Esophagus squamous epithelium (tissue), 5 donors: ENCODE results near the gene APOBEC3A. TPM values are rescaled to one million over a fixed set of nuclear protein-coding genes. Genes with fewer than 3 reads are reported as not detected.
"Not testable (repeated sequence)": the region's sequence is repeated elsewhere in the genome, so short reads cannot be mapped to it uniquely, and the experiment has no call there.

Experiments
- DNase-seq: peaks from one replicate; lab custom pipeline; 2025; lab: John Stamatoyannopoulos, UW
- H3K27ac ChIP-seq, 4 donors: fragments of 200-600 bp; sonication (generic); one replicate each; pipeline ENCODE4 v1.5.1; 2016 to 2019; ENCODE audit warnings: mild to moderate bottlenecking in 1 of 4
- H3K27me3 ChIP-seq, 4 donors: fragments of 200-600 bp; sonication (generic); 1 replicate in 3 of 4; 2 replicates in 1 of 4; pipeline versions ENCODE4 v1.5.1 to v1.6.0; 2017 to 2021; ENCODE audit warnings: antibody characterized with exemption in 1 of 4
- H3K36me3 ChIP-seq, 3 donors: fragments of 200-600 bp; sonication (generic); one replicate each; pipeline ENCODE4 v1.5.1; 2016 to 2019
- H3K4me1 ChIP-seq, 3 donors: fragments of 200-600 bp; sonication (generic); one replicate each; pipeline ENCODE4 v1.5.1; 2017 to 2019
- H3K4me3 ChIP-seq, 4 donors: fragments of 200-600 bp; sonication (generic); 1 replicate in 3 of 4; 2 replicates in 1 of 4; pipeline ENCODE4 v1.5.1; 2016 to 2019; ENCODE audit warnings: mild to moderate bottlenecking in 2 of 4, moderate library complexity in 1 of 4
- H3K9me3 ChIP-seq, 3 donors: fragments of 200-600 bp; sonication (generic); one replicate each; pipeline ENCODE4 v1.5.1; 2016 to 2019
- CTCF ChIP-seq, 6 experiments: fragments of 450-650 bp in 4 of 6; fragments of 200-600 bp in 2 of 6; sonication (generic) in 2 of 6; IDR thresholded peaks; one replicate each; pipeline ENCODE4 v1.5.1; 2016 to 2019; ENCODE audit warnings: antibody characterized with exemption in 6 of 6, mild to moderate bottlenecking in 4 of 6, moderate library complexity in 4 of 6
- POLR2A ChIP-seq, 4 donors: fragments of 450-650 bp; IDR thresholded peaks; one replicate each; pipeline ENCODE4 v1.6.1; 2017; ENCODE audit warnings: antibody characterized with exemption in 4 of 4, mild to moderate bottlenecking in 4 of 4, moderate library complexity in 3 of 4
- WGBS, 2 donors: methylation state at CpG; one replicate each; pipeline ENCODE4 v1.1.5; 2018; 5-methylcytosine and 5-hydroxymethylcytosine counted together
- intact Hi-C: fragments of 100-400 bp; cut with DNase I; formaldehyde crosslinking; loops from one replicate; pipeline ENCODE4 v1.15.0; 2022
- total RNA-seq, 4 donors: library from RNA; depleted of rRNA; stranded (reverse); fragments of >200 nt; gene quantifications; one replicate each; pipeline ENCODE4 v1.1.0, GENCODE V29; 2016
- donor health status: DM: yes; HTN: yes; CAD: no.

Gene APOBEC3A
- total RNA-seq, 4 donors from 2014 or later = 0.57 to 27.3 (median 1.3) TPM

GRCh38 chr22:38971791-38972190, 14.4 kb downstream of the APOBEC3A start:
- no peak overlapping the region for H3K27ac ChIP-seq
- no peaks in the 10 kb centered on the region for H3K4me1 ChIP-seq
- no peak for DNase-seq
- peaks cover 0 to 26% (median 0%) of the 10 kb centered on the region in 4 donors for H3K27me3 ChIP-seq
- no peaks in the 10 kb centered on the region for H3K9me3 ChIP-seq
- TF ChIP-seq CTCF (IDR thresholded peaks at IDR 0.05) (no peak), POLR2A (IDR thresholded peaks at IDR 0.05) (no peak)
- H3K36me3 ChIP-seq = no peaks in the 10 kb centered on the region
- 76 to 89% methylated on average over 3 of the region's 3 CpGs for WGBS, 2 donors
- intact Hi-C loops = no loop called here
- no peak overlapping the region for H3K4me3 ChIP-seq

GRCh38 chr22:38972558-38972957, 15.1 kb downstream of the APOBEC3A start:
- DNase-seq = no peak
- Histone ChIP-seq H3K36me3 (no peaks in the 10 kb centered on the region), H3K4me1 (no peaks in the 10 kb centered on the region), H3K9me3 (no peaks in the 10 kb centered on the region), H3K27ac (no peak overlapping the region), H3K27me3 (peaks cover 0 to 22% (median 0%) of the 10 kb centered on the region in 4 donors), H3K4me3 (no peak overlapping the region)
- TF ChIP-seq CTCF (IDR thresholded peaks at IDR 0.05) (no peak), POLR2A (IDR thresholded peaks at IDR 0.05) (no peak)
- 85 to 86% methylated on average over 5 of the region's 5 CpGs for WGBS, 2 donors
- intact Hi-C loops = no loop called here

- Histone ChIP-seq H3K36me3 (no peaks in the 10 kb centered on the region), H3K27ac (no peak overlapping the region), H3K27me3 (peaks cover 0 to 17% (median 0%) of the 10 kb centered on the region in 4 donors), H3K4me3 (no peak overlapping the region), H3K4me1 (no peaks in the 10 kb centered on the region), H3K9me3 (no peaks in the 10 kb centered on the region)
- intact Hi-C loops = no loop called here
- no peak for TF ChIP-seq POLR2A (IDR thresholded peaks at IDR 0.05)
- TF ChIP-seq CTCF (IDR thresholded peaks at IDR 0.05) = peak in 4 of 6 experiments; percentile 66 to 80 (median 76)
- 39 to 53% methylated on average over 13 to 15 of the region's 15 CpGs for WGBS, 2 donors
- no peak for DNase-seq
Observed at GRCh38 chr22:38973289-38974169, 16.1 kb downstream of the APOBEC3A start.

- H3K4me3 ChIP-seq = no peak overlapping the region
- H3K9me3 ChIP-seq = no peaks in the 10 kb centered on the region
- no peak overlapping the region for H3K27ac ChIP-seq
- H3K4me1 ChIP-seq = no peaks in the 10 kb centered on the region
- no peaks in the 10 kb centered on the region for H3K36me3 ChIP-seq
- DNase-seq = no peak
- intact Hi-C loops = no loop called here
- WGBS, 2 donors = 83 to 85% methylated on average over 15 to 18 of the region's 18 CpGs
- peaks cover 0 to 17% (median 0%) of the 10 kb centered on the region in 4 donors for H3K27me3 ChIP-seq
- TF ChIP-seq POLR2A (IDR thresholded peaks at IDR 0.05) = no peak
- TF ChIP-seq CTCF (IDR thresholded peaks at IDR 0.05) = no peak
Observed at GRCh38 chr22:38974170-38974825, 16.9 kb downstream of the APOBEC3A start.

- intact Hi-C loops = no loop called here
- TF ChIP-seq POLR2A (IDR thresholded peaks at IDR 0.05) (no peak), CTCF (IDR thresholded peaks at IDR 0.05) (no peak)
Observed at GRCh38 chr22:38974826-38975175, 17.4 kb downstream of the APOBEC3A start.

GRCh38 chr22:38977289-38977688, 19.9 kb downstream of the APOBEC3A start:
- H3K27ac ChIP-seq, intact Hi-C loops, H3K27me3 ChIP-seq, H3K36me3 ChIP-seq, DNase-seq, H3K9me3 ChIP-seq, H3K4me3 ChIP-seq: not testable (repeated sequence)
- H3K4me1 ChIP-seq = peaks cover 0 to 18% (median 10%) of the 10 kb centered on the region in 3 donors
- WGBS, 2 donors = 94% methylated on average over 4 of the region's 4 CpGs

More at GRCh38 chr22:38974826-38975175, 17.4 kb downstream of the APOBEC3A start:
- DNase-seq = no peak
- Histone ChIP-seq H3K4me3 (no peak overlapping the region), H3K4me1 (no peaks in the 10 kb centered on the region), H3K27me3 (peaks cover 0 to 13% (median 0%) of the 10 kb centered on the region in 4 donors), H3K27ac (no peak overlapping the region), H3K9me3 (no peaks in the 10 kb centered on the region), H3K36me3 (no peaks in the 10 kb centered on the region)
- WGBS, 2 donors = 85 to 88% methylated on average over 4 to 7 of the region's 7 CpGs

- not testable (repeated sequence) for H3K4me3 ChIP-seq, H3K9me3 ChIP-seq, H3K36me3 ChIP-seq, DNase-seq, H3K27me3 ChIP-seq
- 62 to 70% methylated on average over 8 to 9 of the region's 10 CpGs for WGBS, 2 donors
- intact Hi-C loops = loop anchor here (10.0 kb wide), 1 partner anchor 106 kb away; the partner anchor contains the start of gene CBX6
- Histone ChIP-seq H3K4me1 (peaks cover 0 to 41% (median 16%) of the 10 kb centered on the region in 3 donors), H3K27ac (peak overlapping the region in 1 of 4 donors; percentile 86)
Observed at GRCh38 chr22:38980587-38980986, 23.2 kb downstream of the APOBEC3A start.
